ENCODE results near the gene MACROD1.
"Not testable (repeated sequence)": the region's sequence is repeated elsewhere in the genome, so short reads cannot be mapped to it uniquely, and the experiment has no call there.

Gene MACROD1

GRCh38 chr11:64185175-64185692 is 19.3 kb upstream of the MACROD1 start:
- DNase-seq: no peak

GRCh38 chr11:64183890-64184289 is 18.0 kb upstream of the MACROD1 start:
- DNase-seq: no peak

GRCh38 chr11:64181506-64182411 is 15.8 kb upstream of the MACROD1 start:
- peak; percentile 29 for DNase-seq

GRCh38 chr11:64180891-64181290 is 15.0 kb upstream of the MACROD1 start:
- DNase-seq: no peak

- DNase-seq: no peak
Observed at GRCh38 chr11:64178951-64179639, 13.2 kb upstream of the MACROD1 start.

- no peak for DNase-seq
Observed at GRCh38 chr11:64178203-64178602, 12.3 kb upstream of the MACROD1 start.

GRCh38 chr11:64176751-64177150 is 10.8 kb upstream of the MACROD1 start:
- DNase-seq: no peak

GRCh38 chr11:64173616-64174355 is 7.9 kb upstream of the MACROD1 start:
- DNase-seq: no peak

GRCh38 chr11:64170419-64170818 is 4.5 kb upstream of the MACROD1 start:
- no peak for DNase-seq

- DNase-seq: no peak
Observed at GRCh38 chr11:64165481-64165841, 452 bp downstream of the MACROD1 start.

- no peak for DNase-seq
Observed at GRCh38 chr11:64164392-64165312, 1.3 kb downstream of the MACROD1 start.

GRCh38 chr11:64163951-64164350 is 2.0 kb downstream of the MACROD1 start:
- no peak for DNase-seq

GRCh38 chr11:64162769-64163168 is 3.1 kb downstream of the MACROD1 start:
- DNase-seq: not testable (repeated sequence)

GRCh38 chr11:64161037-64161436 is 4.9 kb downstream of the MACROD1 start:
- DNase-seq: no peak

- no peak for DNase-seq
Observed at GRCh38 chr11:64157631-64158394, 8.1 kb downstream of the MACROD1 start.

- no peak for DNase-seq
Observed at GRCh38 chr11:64156235-64157011, 9.5 kb downstream of the MACROD1 start.

- DNase-seq: no peak
Observed at GRCh38 chr11:64153812-64154211, 12.1 kb downstream of the MACROD1 start.

- DNase-seq: peak; percentile 72
Observed at GRCh38 chr11:64152841-64153691, 12.8 kb downstream of the MACROD1 start.

- DNase-seq: no peak
Observed at GRCh38 chr11:64151337-64151736, 14.6 kb downstream of the MACROD1 start.

Data from CD4-positive, alpha-beta T cell treated with Interleukin-12 subunit alpha and Interleukin-12 subunit beta, for 1 hour (primary cell).